Upper lobe of right lung (tissue), 1 donor: ENCODE results near the gene CT83. TPM values are rescaled to one million over a fixed set of nuclear protein-coding genes. Genes with fewer than 3 reads are reported as not detected.

Source experiments
- ATAC-seq: fragments of 200-7000 bp; cut with Tn5 transposase; one replicate; pipeline ENCODE4 v1.9.1; 2020; ENCODE audit warnings: mild to moderate bottlenecking, moderate library complexity
- DNase-seq: peaks from one replicate; pipeline ENCODE4 v3.0.0-alpha.2; 2020
- H3K27ac ChIP-seq: fragments of 200-600 bp; one replicate; pipeline ENCODE4 v1.8.0; 2022
- H3K27me3 ChIP-seq: fragments of 200-600 bp; one replicate; pipeline ENCODE4 v1.8.0; 2022; ENCODE audit warnings: mild to moderate bottlenecking
- H3K36me3 ChIP-seq: fragments of 200-600 bp; one replicate; pipeline ENCODE4 v1.8.0; 2022
- H3K4me1 ChIP-seq: fragments of 200-600 bp; one replicate; pipeline ENCODE4 v1.8.0; 2022
- H3K4me3 ChIP-seq: fragments of 200-600 bp; one replicate; pipeline ENCODE4 v1.8.0; 2022; ENCODE audit warnings: mild to moderate bottlenecking
- H3K9me3 ChIP-seq: fragments of 200-600 bp; one replicate; pipeline ENCODE4 v1.8.0; 2022
- CTCF ChIP-seq: fragments of 200-600 bp; IDR thresholded peaks from one replicate; pipeline ENCODE4 v1.8.0; 2022; ENCODE audit warnings: antibody characterized with exemption
- intact Hi-C: fragments of 100-400 bp; cut with DNase I; formaldehyde crosslinking; loops from one replicate; pipeline ENCODE4 v1.11.0; 2022
- long read RNA-seq: library from polyadenylated mRNA; unstranded; transcript quantifications from one replicate; pipeline ENCODE4 v2.0.0, GENCODE V29; 2021
- total RNA-seq: library from RNA; stranded (reverse); fragmentation: NEBNext Ultra II Directional; extraction: Animal tissue kit (Norgen Biotek cat#: 25700); gene quantifications from one replicate; pipeline ENCODE4 v1.2.1, GENCODE V29; 2021
- donor health status: DM: no; HTN: yes; CAD: no; lungs with severe emphysema.

The CT83 gene
- not detected for total RNA-seq
- long read RNA-seq = 0 reads

- intact Hi-C loops = no loop called here
- no peak within 1 kb of the TSS for H3K27ac ChIP-seq
- H3K36me3 ChIP-seq = no peaks in the 10 kb centered on the region
- DNase-seq = no peak
- ATAC-seq = no peak
- H3K27me3 ChIP-seq = no peaks in the 10 kb centered on the region
- no peaks in the 10 kb centered on the region for H3K9me3 ChIP-seq
- H3K4me3 ChIP-seq = no peak within 1 kb of the TSS
- no peak for TF ChIP-seq CTCF
- no peaks in the 10 kb centered on the region for H3K4me1 ChIP-seq
Measured at GRCh38 chrX:116462822-116463221, at the start of gene CT83. Gene CT83, minus strand, starts transcription at chrX:116462976. Its CDS starts 120 bp downstream, at chrX:116462856.

DNA sequence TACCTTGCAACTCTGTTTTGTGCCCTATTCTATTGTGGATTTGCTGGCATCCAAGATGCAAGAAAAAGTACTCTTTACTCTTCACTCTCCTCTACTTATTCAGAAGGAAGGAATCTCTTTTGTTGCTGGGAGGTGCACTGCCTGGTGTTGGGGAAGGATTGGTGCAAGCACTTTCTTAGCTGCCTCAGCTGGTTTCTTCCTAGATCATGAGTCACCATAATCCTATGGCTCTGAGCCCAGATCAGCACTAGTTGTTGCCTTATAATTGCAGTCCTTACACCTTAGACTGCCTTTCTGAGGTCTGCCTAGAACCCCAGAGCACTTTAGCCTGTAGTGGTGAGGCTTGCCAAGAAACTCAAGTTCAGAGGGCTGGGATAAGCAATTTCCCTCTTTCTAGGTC is 37.0 kb upstream of the CT83 start:
- intact Hi-C loops = no loop called here
- Histone ChIP-seq H3K9me3 (no peaks in the 10 kb centered on the region), H3K4me1 (no peaks in the 10 kb centered on the region), H3K36me3 (no peaks in the 10 kb centered on the region), H3K4me3 (no peak overlapping the region), H3K27ac (no peak overlapping the region), H3K27me3 (no peaks in the 10 kb centered on the region)
- ATAC-seq (no peak), DNase-seq (no peak)
- TF ChIP-seq CTCF = no peak

DNA sequence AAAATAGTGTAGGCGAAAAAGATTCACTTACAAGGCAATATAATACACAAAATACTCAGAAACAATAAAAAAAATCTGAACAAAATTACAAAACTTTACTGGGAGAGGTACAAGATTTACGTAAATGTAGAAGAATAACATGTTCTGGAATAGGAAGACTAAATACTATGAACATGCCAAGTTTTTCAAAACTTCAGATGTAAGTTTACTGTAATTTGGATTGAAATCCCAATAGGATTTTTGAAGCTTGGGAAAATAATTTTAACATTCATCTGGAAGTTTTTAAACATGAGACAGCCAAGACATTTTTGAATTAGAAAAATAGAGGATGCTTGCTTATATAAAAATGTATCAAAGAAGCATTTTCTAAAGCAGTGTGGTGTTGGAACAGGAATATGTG is 30.5 kb upstream of the CT83 start:
- no peak for DNase-seq
- H3K9me3 ChIP-seq = no peaks in the 10 kb centered on the region
- TF ChIP-seq CTCF = no peak
- no peak for ATAC-seq
- no peaks in the 10 kb centered on the region for H3K27me3 ChIP-seq
- H3K36me3 ChIP-seq = no peaks in the 10 kb centered on the region
- H3K4me3 ChIP-seq = no peak overlapping the region
- H3K4me1 ChIP-seq = no peaks in the 10 kb centered on the region
- no peak overlapping the region for H3K27ac ChIP-seq
- intact Hi-C loops = no loop called here

GRCh38 chrX:116490104-116490503 is 27.3 kb upstream of the CT83 start:
- ATAC-seq (no peak), DNase-seq (no peak)
- Histone ChIP-seq H3K27me3 (no peaks in the 10 kb centered on the region), H3K4me1 (no peaks in the 10 kb centered on the region), H3K9me3 (no peaks in the 10 kb centered on the region), H3K36me3 (no peaks in the 10 kb centered on the region), H3K4me3 (no peak overlapping the region), H3K27ac (no peak overlapping the region)
- peak; percentile 22 for TF ChIP-seq CTCF
- intact Hi-C loops = no loop called here

DNA sequence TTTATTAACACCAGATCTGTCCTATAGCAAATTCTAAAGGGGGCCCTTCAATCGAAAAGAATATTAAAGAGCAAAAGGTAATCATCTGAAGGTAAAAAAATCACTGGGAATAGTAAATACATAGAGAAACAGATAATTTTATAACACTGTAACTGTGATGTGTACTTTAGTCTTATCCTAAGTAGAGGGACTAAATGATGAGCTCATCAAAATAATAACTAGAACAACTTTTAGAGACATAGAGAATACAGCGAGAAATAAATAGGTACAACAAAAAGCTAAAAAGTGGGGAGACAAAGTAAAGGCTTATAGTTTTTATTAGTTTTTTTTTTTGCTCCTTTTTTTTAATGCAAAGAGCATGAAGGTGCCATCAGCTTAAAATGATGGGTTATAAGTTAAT is 17.3 kb upstream of the CT83 start:
- Histone ChIP-seq H3K27me3 (no peaks in the 10 kb centered on the region), H3K9me3 (no peaks in the 10 kb centered on the region), H3K27ac (no peak overlapping the region), H3K36me3 (no peaks in the 10 kb centered on the region), H3K4me1 (no peaks in the 10 kb centered on the region), H3K4me3 (no peak overlapping the region)
- TF ChIP-seq CTCF = no peak
- intact Hi-C loops = no loop called here
- no peak for DNase-seq
- ATAC-seq = no peak

GRCh38 chrX:116449156-116449555 is 13.6 kb downstream of the CT83 start:
- intact Hi-C loops = no loop called here
- DNase-seq (no peak), ATAC-seq (no peak)
- H3K4me1 ChIP-seq = no peaks in the 10 kb centered on the region
- TF ChIP-seq CTCF = no peak
- no peaks in the 10 kb centered on the region for H3K27me3 ChIP-seq
- no peaks in the 10 kb centered on the region for H3K9me3 ChIP-seq
- H3K4me3 ChIP-seq = no peak overlapping the region
- no peaks in the 10 kb centered on the region for H3K36me3 ChIP-seq
- no peak overlapping the region for H3K27ac ChIP-seq
